ENCODE results near the gene CYP27B1.
"Not testable (repeated sequence)": the region's sequence is repeated elsewhere in the genome, so short reads cannot be mapped to it uniquely, and the experiment has no call there.

Gene CYP27B1

GRCh38 chr12:57733928-57734327 is 33.0 kb downstream of the CYP27B1 start:
- DNase-seq: no peak

- DNase-seq: no peak
These were observed 33.9 kb downstream of the CYP27B1 start for GRCh38 chr12:57732726-57733593.

- no peak for DNase-seq
These were observed 34.6 kb downstream of the CYP27B1 start for GRCh38 chr12:57732270-57732669.

GRCh38 chr12:57731411-57732080 is 35.3 kb downstream of the CYP27B1 start:
- DNase-seq: no peak

GRCh38 chr12:57730336-57731067 is 36.4 kb downstream of the CYP27B1 start:
- no peak for DNase-seq

GRCh38 chr12:57729321-57729844 is 37.5 kb downstream of the CYP27B1 start:
- DNase-seq: no peak

- no peak for DNase-seq
These were observed 39.0 kb downstream of the CYP27B1 start for GRCh38 chr12:57727758-57728395.

- DNase-seq: no peak
These were observed 39.8 kb downstream of the CYP27B1 start for GRCh38 chr12:57726884-57727757.

- no peak for DNase-seq
These were observed 40.6 kb downstream of the CYP27B1 start for GRCh38 chr12:57726151-57726883.

- no peak for DNase-seq
These were observed 41.1 kb downstream of the CYP27B1 start for GRCh38 chr12:57725851-57726150.

- no peak for DNase-seq
These were observed 41.7 kb downstream of the CYP27B1 start for GRCh38 chr12:57724936-57725740.

GRCh38 chr12:57724003-57724935 is 42.6 kb downstream of the CYP27B1 start:
- no peak for DNase-seq

- no peak for DNase-seq
These were observed 43.3 kb downstream of the CYP27B1 start for GRCh38 chr12:57723630-57723962.

- DNase-seq: no peak
These were observed 43.9 kb downstream of the CYP27B1 start for GRCh38 chr12:57722716-57723629.

GRCh38 chr12:57721846-57722608 is 44.9 kb downstream of the CYP27B1 start:
- not testable (repeated sequence) for DNase-seq

- DNase-seq: no peak
These were observed 46.0 kb downstream of the CYP27B1 start for GRCh38 chr12:57720606-57721595.
